HG03066 (cell line): ENCODE results near the gene MORN1.

Experiments used
- ATAC-seq: cut with Tn5 transposase; IDR thresholded peaks from one replicate; pipeline ENCODE4 v1.9.1; 2021; ENCODE audit warnings: low read depth; ENCODE audit not compliant: unreplicated experiment

The MORN1 gene

DNA sequence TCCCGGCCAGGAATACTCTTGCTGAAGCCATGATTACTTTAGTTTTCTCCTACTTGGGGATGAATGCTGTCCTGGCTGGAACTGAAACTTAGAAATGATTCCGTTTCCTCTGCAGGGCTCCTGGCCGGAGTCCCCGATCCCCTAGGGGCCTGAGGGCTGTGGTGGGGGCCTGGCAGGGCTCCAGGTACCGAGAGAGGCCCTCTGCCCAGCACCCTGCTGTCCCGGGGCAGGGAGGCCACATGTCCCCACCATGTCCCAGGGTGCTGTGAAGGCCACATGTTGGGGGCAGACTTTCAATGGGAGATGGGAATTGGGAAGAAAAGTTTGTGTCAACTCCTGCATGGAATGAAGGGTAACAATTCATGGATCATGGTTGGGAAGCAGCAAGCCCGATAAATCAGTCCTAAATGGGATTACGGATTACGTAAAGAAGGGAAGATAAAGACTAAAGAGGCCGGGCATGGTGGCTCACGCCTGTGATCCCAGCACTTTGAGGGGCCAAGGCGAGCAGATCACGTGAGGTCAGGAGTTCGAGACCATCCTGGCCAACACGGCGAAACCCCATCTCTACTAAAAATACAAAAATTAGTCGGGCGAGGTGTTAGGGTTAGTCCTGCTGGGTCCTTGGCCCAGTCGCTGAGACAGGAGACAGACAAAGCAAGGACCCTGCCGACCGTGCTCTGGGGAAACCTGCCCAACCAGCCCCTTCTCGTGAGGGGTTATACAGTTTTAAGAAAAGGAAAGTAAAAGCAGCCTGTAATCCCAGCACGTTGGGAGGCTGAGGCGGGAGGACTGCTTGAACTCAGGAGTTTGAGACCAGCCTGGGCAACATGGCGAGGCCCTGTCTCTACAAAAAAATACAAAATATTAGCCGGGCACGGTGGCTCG lies 37.6 kb downstream of the MORN1 start:
- ATAC-seq: no peak

DNA sequence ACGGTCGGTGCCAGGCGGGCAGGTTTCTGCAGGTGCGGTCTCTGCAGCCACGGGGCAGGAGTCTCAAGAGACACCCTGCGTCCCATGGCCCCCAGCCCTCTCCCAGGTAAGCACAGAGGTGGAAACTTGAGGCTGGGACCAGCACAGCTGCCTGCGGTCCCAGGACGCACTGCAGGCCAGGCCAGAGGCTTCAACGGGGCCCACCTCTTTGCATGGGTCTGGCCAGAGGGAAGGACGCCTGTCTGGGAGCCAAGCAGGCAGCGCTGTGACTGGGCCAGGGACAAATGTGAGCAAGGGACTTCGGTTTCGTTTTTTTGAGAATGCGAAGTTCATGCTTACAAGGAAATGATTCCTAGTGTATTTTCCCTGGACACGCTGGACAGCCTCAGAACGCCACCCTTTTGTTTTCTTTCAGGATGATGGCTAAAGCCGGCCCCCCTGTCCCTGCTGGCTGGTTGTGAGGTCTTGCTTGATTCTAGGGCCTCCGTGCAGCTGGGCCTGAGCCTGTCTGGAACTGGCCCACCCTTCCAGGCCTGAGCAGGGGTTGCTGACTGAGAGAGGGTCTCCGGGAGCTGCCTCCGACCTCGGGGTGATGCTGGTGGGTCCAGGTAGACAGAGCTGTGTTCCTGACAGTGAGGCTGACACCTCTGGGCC lies 38.3 kb downstream of the MORN1 start:
- ATAC-seq: no peak

- no peak for ATAC-seq
Observed at GRCh38 chr1:2352341-2352896, 38.9 kb downstream of the MORN1 start.

- ATAC-seq: no peak
Observed at GRCh38 chr1:2351723-2352122, 39.6 kb downstream of the MORN1 start.

- no peak for ATAC-seq
Observed at GRCh38 chr1:2350911-2351655, 40.3 kb downstream of the MORN1 start.

DNA sequence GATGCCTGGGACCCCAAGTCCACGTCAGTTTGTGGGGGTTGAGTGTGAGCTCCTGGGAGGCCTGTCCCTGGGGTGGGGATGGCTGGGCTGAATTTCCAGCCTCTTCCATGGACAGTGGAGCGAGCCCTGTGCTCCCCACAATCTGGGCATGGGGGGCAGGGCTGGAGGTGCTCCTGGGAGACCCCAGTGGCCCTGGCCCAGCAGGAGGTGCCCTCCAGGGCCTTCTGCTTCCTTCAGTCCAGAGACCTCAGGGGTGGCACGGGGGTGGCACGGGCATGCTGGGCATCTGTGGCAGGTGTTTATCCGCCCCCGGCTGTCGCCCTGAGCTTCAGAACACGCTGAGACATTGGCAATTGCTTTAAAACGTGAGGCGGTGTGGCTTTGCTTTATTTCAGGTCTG lies 40.9 kb downstream of the MORN1 start:
- no peak for ATAC-seq

DNA sequence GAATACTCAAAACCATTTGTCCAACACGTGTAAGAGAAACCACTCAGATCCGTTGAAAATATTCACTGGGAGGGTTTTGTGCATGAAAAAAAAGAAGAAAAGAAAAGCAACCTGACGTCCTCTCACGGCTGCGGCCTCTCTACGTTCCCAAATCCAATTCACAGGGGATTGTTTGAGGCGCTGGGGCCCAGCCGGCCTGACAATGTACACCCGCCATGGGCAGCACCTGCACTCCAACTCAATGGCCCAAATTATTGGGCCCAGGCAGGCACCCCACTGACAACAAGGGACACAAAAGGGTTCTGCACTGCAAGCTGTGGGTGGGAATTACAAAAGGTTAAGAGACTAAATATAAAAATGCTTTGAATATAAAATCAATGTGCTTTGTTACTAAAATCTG lies 41.5 kb downstream of the MORN1 start:
- ATAC-seq: no peak

GRCh38 chr1:2348346-2349325 lies 42.7 kb downstream of the MORN1 start:
- no peak for ATAC-seq

GRCh38 chr1:2347896-2348295 lies 43.5 kb downstream of the MORN1 start:
- ATAC-seq: no peak

DNA sequence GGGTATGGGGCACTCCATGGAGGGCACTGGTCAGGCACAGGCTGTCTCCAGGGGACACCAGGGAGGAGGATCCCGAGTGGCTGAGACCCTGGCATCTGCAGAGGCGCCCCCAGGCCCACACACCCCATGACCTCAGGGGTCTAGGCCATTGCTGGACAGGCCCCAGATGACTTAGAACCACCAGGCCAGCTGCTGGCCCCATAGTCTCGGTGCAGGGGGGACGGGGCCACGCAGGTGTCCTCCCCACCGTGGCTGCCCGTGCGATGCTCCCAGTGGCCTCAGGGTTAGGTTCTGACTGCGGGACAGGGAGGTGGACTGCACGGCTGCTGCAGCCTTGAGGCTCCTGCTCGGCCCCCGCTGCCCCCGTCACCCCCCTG lies 44.0 kb downstream of the MORN1 start:
- ATAC-seq: no peak

DNA sequence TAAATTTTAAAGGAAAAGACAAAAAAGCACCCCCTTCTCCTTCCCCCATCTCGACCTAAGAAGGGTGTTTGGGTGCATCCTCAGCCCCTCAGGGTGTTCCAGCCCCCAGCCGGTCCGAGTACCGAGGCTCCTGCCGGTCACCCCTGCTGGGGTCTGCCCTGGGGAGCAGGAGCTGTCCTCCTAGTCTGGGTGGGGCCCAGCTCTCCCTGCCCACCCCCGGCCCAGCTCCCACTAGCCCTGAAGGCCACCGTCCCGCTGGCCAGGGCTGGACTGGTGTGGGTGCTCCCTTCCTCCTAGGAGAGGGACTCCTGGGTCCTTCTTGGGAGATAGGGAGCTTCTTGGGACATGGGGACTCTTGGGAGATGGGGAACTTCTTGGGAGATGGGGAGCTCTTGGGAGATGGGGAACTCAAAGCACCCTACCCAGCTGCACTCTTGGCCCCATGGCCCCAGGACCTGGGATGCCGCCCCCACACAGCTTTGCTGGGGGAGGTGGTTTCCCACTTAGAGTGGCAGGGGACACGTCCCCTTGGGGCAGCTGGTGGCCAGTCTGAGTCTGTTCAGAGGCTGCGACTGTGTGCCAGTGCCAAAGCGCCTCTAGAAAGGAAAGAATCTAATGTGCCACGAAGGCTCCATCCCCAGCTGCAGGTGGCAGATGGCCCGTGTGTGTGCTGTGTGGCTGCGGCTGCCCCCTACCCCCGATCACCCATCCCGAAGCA lies 44.5 kb downstream of the MORN1 start:
- ATAC-seq: no peak

GRCh38 chr1:2345297-2346075 lies 45.9 kb downstream of the MORN1 start:
- no peak for ATAC-seq

- no peak for ATAC-seq
Observed at GRCh38 chr1:2344744-2345296, 46.5 kb downstream of the MORN1 start.

- ATAC-seq: no peak
Observed at GRCh38 chr1:2344121-2344681, 47.2 kb downstream of the MORN1 start.

DNA sequence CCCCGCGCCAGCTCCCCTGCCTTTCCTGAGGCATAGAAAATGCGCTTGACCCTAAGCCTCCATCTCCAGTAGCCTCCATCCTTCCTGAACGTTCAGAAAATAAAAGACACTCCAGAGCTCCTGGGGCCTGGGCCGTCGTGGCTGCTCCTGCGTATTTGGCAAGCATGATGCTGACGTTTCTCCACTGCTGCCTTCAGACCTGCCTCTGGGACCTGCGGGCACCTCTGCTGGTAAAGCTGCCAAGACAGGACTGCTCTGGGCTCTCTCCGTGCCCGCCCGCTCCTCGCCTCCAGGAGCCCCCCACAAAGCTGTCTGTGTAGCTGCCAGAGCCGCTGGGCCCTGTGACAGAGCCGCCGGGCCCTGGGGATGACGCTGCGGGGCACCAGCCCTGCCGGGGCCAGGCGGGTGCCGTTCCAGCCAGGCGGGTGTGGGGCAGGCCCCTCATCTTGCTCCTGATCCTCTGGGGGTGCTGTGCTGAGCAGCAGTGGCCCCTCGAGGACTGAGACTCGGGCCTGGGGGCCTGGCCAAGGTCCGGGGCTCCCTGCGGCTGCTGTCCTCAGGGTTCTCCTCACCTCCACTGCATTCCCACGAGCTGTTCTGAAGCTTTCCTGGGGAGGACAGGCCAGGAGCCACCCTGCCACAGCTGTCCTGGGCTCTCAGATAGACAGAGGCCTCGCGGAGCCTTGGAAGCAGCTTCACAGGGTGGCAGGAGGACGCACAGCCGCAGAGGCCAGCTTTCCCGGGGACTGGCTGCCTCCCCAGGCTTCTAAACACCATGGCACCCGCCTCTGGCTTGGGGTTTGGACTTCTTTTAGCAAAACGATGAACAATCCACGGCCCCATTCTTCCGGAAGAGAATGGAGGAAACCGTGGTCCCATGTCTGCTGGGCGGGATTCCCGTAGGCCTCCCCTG lies 48.1 kb downstream of the MORN1 start:
- ATAC-seq: no peak

- no peak for ATAC-seq
Observed at GRCh38 chr1:2342384-2343022, 48.9 kb downstream of the MORN1 start.
